Measurements from ENCODE around the gene ALAS1.

DNA sequence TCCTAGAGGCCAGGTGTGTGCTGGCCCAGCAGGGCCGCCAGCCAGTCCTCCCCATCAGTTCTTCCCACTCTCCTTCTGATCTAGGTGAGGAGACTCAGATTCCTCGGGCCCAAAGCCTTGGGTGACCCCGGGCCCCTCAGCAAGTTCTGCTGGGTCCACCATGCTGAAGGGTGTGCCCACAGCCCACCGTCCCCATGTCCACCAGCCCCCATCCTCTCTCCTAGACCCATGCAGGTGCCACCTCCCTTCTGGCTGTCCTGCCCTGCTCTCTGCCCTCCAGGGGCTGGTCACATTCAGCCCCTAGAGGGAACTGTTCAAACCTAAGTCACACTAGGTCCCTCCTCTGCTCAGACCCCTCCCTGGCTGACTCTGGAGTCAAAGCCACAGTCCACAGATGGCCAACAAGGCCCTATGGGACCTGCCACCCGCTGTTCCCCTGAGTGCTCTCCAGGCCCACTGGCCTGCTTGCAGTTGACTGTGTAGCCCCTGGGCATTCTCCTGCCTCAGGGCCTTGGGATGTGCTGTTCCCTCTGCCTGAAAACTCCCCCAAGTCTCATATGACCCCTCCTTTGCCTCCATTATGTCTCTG, 28.4 kb downstream of the ALAS1 start:
- TF ChIP-seq, protein P1, sequence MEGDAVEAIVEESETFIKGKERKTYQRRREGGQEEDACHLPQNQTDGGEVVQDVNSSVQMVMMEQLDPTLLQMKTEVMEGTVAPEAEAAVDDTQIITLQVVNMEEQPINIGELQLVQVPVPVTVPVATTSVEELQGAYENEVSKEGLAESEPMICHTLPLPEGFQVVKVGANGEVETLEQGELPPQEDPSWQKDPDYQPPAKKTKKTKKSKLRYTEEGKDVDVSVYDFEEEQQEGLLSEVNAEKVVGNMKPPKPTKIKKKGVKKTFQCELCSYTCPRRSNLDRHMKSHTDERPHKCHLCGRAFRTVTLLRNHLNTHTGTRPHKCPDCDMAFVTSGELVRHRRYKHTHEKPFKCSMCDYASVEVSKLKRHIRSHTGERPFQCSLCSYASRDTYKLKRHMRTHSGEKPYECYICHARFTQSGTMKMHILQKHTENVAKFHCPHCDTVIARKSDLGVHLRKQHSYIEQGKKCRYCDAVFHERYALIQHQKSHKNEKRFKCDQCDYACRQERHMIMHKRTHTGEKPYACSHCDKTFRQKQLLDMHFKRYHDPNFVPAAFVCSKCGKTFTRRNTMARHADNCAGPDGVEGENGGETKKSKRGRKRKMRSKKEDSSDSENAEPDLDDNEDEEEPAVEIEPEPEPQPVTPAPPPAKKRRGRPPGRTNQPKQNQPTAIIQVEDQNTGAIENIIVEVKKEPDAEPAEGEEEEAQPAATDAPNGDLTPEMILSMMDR (IDR thresholded peaks at IDR 0.05): no peak
- no peak for TF ChIP-seq EP300 (IDR thresholded peaks at IDR 0.05)
